Testis (tissue), 2 donors: Measurements from ENCODE around the gene RNASE12.

Source experiments
- POLR2A ChIP-seq: fragments of 450-650 bp; IDR thresholded peaks from one replicate; pipeline ENCODE4 v1.6.1; 2017; ENCODE audit warnings: antibody characterized with exemption, mild to moderate bottlenecking, moderate library complexity
- TF ChIP-seq, protein P1 (sequence below), 3 experiments: fragments of 450-650 bp in 2 of 3; fragments of 200-600 bp in 1 of 3; sonication (generic) in 1 of 3; IDR thresholded peaks; one replicate each; pipeline ENCODE4 v1.5.1; 2016 to 2019; ENCODE audit warnings: antibody characterized with exemption in 3 of 3, mild to moderate bottlenecking in 2 of 3, moderate library complexity in 1 of 3

DNA sequence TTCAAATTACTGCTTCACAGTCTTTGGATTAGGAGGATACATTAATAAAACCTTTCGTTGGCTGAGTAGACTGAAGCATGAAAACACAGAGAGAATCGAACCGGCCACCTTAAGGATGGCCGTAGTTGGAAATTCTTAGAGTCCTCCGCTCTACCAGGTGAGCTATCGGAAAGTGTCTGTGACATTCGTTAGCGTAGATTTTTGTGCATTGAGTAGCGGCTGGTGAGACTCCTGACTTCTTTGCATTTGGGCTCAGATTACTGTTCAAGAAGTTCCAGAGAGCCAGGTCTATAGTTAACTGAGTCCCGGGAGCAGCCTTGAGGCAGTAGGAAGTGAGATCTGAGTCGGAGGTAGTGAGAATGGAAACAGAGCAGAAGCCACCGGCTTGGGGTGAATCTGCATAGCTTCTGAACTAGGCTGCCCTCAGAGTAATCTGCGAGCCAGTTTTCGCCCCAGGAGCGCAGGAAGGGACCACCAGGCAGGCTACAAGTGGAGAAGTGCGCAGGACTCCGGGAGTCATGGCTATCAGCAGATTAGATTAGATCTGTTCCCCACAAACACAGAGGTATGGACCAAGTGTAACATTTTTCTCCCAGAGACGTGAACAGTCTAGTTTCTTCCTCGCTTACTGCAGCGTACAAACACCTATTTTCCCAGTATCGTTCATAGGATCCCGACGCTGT, 39.3 kb upstream of the RNASE12 start:
- TF ChIP-seq, protein P1, sequence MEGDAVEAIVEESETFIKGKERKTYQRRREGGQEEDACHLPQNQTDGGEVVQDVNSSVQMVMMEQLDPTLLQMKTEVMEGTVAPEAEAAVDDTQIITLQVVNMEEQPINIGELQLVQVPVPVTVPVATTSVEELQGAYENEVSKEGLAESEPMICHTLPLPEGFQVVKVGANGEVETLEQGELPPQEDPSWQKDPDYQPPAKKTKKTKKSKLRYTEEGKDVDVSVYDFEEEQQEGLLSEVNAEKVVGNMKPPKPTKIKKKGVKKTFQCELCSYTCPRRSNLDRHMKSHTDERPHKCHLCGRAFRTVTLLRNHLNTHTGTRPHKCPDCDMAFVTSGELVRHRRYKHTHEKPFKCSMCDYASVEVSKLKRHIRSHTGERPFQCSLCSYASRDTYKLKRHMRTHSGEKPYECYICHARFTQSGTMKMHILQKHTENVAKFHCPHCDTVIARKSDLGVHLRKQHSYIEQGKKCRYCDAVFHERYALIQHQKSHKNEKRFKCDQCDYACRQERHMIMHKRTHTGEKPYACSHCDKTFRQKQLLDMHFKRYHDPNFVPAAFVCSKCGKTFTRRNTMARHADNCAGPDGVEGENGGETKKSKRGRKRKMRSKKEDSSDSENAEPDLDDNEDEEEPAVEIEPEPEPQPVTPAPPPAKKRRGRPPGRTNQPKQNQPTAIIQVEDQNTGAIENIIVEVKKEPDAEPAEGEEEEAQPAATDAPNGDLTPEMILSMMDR (IDR thresholded peaks at IDR 0.05) = no peak
- TF ChIP-seq POLR2A = no peak
